GM20000 (cell line): ENCODE data around the gene UBXN2A.

ENCODE experiments used
- DNase-seq: peaks from one replicate; pipeline ENCODE4 v3.0.0; 2012; ENCODE audit warnings: low spot score
- CTCF ChIP-seq: IDR thresholded peaks from 2 replicates; pipeline ENCODE4 v1.5.1; 2012; ENCODE audit warnings: mild to moderate bottlenecking, control low read depth; ENCODE audit errors: extremely low read depth, missing control alignments

The UBXN2A gene

DNA sequence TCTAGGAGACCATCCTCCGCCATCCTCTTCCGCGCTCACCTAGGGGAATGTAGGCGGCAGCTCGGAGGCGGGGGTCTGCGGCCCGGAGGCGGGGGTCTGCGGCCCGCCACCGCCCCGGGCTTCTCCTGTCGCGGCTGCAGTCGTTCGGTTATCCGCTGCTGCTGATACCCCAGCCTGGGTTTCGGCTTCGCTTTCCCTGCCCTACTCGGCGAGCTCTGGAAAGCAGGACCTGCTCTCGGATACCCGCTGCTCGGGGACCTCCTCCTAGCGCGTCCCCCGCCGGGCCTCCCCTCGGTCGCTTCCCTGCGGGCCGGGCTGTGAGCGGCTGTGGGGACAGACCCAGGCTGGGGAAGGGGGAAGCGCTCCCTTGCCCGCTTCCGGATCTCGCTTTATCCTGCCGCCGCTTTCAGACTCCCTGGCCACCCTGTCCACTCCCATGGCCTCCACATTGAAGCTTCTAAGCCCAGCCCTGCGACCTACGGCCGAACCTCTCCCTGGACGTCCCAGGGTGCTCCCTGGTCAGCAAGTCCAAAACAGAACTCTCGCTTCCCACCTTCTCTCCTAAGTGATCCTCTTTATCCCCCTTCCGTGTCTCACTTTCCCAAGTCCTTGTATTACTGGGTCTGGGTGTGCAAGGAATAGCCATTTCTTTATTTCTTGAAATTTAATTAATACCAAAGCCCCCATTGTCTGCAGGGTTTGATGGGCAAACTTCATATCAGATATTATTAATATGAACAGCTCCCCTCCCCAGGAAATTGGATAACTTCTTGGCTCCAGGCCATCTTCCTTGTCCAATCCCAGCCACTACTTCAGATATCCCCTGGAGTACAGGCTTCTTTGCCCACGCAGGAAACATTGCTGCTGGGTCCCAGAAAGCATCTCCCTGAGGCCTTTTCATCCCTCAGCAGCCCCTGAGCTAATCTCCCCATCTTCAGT is 110.0 kb downstream of the UBXN2A start:
- no peak for DNase-seq
- TF ChIP-seq CTCF = no peak

DNA sequence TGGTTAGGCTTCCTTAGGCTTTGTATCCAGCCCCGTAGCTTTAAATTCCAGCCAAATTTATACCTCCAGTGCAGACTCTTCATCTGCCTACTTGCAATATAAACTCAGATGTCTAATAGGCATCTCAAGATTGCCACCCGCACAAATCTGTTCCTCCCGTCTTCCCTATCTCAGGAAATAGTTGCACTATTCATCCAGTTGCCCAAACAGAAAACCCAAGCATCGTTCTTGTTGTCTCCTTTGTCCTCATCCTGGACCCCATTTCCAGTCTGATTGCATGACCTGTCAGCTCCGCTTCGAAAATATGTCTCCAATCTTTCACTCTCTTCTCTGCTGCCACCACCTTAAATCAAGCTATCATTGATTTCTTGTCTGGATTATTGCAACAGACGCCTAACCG is 111.6 kb downstream of the UBXN2A start:
- DNase-seq = no peak
- no peak for TF ChIP-seq CTCF

GRCh38 chr2:24052951-24053350 is 112.7 kb downstream of the UBXN2A start:
- no peak for TF ChIP-seq CTCF
- DNase-seq = no peak
